ENCODE data around the gene RABGAP1L.

DNA sequence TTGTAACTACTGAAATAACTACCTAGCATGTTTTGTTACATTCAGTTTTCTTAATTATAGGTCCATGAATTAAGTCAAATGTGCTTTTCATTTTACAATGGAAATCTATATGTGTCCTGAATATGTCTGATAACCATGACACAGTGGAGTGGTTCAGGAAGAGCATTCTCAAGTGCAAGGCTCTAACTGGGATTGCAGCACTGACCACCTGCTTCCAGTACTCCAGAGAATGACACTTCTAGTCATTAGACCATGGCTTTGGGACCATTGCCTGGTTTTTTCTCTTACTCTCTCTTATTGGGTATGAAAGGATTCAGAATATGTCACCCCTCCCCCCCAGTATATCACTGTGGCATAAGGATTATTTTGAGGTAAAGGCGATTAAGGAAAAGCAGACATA, 635.5 kb downstream of the RABGAP1L start:
- TF ChIP-seq POLR2AphosphoS5 (IDR thresholded peaks at IDR 0.05; ENCODE audit: low read depth, low read length) = no peak
- no peak for TF ChIP-seq POLR2A (IDR thresholded peaks at IDR 0.05; ENCODE audit: low read depth, low read length)
- TF ChIP-seq SPI1 (IDR thresholded peaks at IDR 0.05; ENCODE audit: low read depth, low read length) = no peak
- no peak for TF ChIP-seq TAF1 (IDR thresholded peaks at IDR 0.05; ENCODE audit: low read depth, low read length)
